SK-N-MC (cell line): ENCODE results near the gene DCDC2C.

ENCODE experiments used
- DNase-seq: peaks from one replicate; pipeline ENCODE4 v3.0.0-alpha.2; 2011; ENCODE audit warnings: low read depth, low spot score
- H3K27ac ChIP-seq: fragments of 200-600 bp; sonication (generic); 2 replicates; pipeline ENCODE4 v1.5.1; 2016; ENCODE audit warnings: mixed run types
- H3K36me3 ChIP-seq: fragments of 200-600 bp; sonication (generic); 2 replicates; pipeline ENCODE4 v1.6.1; 2017; ENCODE audit warnings: antibody characterized with exemption, low read length, mixed read lengths; ENCODE audit not compliant: insufficient read depth
- H3K4me3 ChIP-seq: fragments of 200-600 bp; sonication (generic); 2 replicates; pipeline ENCODE4 v1.5.1; 2016
- H3K9ac ChIP-seq: fragments of 200-600 bp; sonication (generic); 2 replicates; pipeline ENCODE4 v1.8.0; 2017; ENCODE audit warnings: mixed run types, mixed read lengths; ENCODE audit not compliant: insufficient read length
- H3K9me3 ChIP-seq: fragments of 200-600 bp; sonication (generic); 2 replicates; pipeline ENCODE4 v1.6.1; 2017; ENCODE audit warnings: low read depth, mild to moderate bottlenecking, antibody characterized with exemption, low read length, moderate library complexity, mixed read lengths
- EZH2 ChIP-seq: fragments of 200-600 bp; sonication (generic); IDR thresholded peaks from one replicate; pipeline ENCODE4 v1.6.1; 2017; ENCODE audit warnings: antibody characterized with exemption
- FOXP2 ChIP-seq: optimal IDR thresholded peaks from 2 replicates; pipeline ENCODE3; 2011; ENCODE audit warnings: mild to moderate bottlenecking, moderate library complexity; ENCODE audit not compliant: insufficient read depth; ENCODE audit errors: extremely low read length, control extremely low read depth
- POLR2AphosphoS5 ChIP-seq: IDR thresholded peaks from 2 replicates; pipeline ENCODE4 v1.6.1; 2012; ENCODE audit warnings: mild to moderate bottlenecking, low read depth, low read length, borderline replicate concordance

Gene DCDC2C

GRCh38 chr2:3876685-3877084, 173.3 kb downstream of the DCDC2C start:
- no peak for DNase-seq
- Histone ChIP-seq H3K9me3 (no peaks in the 10 kb centered on the region), H3K9ac (no peak overlapping the region), H3K36me3 (no peaks in the 10 kb centered on the region), H3K4me3 (no peak overlapping the region), H3K27ac (no peak overlapping the region)
- TF ChIP-seq POLR2AphosphoS5 (no peak), EZH2 (no peak), FOXP2 (no peak)

- Histone ChIP-seq H3K36me3 (no peaks in the 10 kb centered on the region), H3K4me3 (no peak overlapping the region), H3K9me3 (no peaks in the 10 kb centered on the region), H3K9ac (no peak overlapping the region), H3K27ac (no peak overlapping the region)
- DNase-seq: no peak
- TF ChIP-seq EZH2: no peak
- TF ChIP-seq FOXP2: no peak
- TF ChIP-seq POLR2AphosphoS5: no peak
Measured at GRCh38 chr2:3885629-3886628, 182.6 kb downstream of the DCDC2C start.

- Histone ChIP-seq H3K9ac (no peak overlapping the region), H3K4me3 (no peak overlapping the region), H3K27ac (no peak overlapping the region), H3K9me3 (no peaks in the 10 kb centered on the region), H3K36me3 (no peaks in the 10 kb centered on the region)
- DNase-seq: no peak
- TF ChIP-seq POLR2AphosphoS5 (no peak), EZH2 (no peak), FOXP2 (no peak)
Measured at GRCh38 chr2:3895021-3895420, 191.6 kb downstream of the DCDC2C start.
